Measurements from ENCODE around the gene NPAT. TPM values are rescaled to one million over a fixed set of nuclear protein-coding genes. Genes with fewer than 3 reads are reported as not detected.

Gene NPAT
- polyA plus RNA-seq, 6 donors from 2014 or later, result 12.7 to 37.5 (median 30.2) TPM

DNA sequence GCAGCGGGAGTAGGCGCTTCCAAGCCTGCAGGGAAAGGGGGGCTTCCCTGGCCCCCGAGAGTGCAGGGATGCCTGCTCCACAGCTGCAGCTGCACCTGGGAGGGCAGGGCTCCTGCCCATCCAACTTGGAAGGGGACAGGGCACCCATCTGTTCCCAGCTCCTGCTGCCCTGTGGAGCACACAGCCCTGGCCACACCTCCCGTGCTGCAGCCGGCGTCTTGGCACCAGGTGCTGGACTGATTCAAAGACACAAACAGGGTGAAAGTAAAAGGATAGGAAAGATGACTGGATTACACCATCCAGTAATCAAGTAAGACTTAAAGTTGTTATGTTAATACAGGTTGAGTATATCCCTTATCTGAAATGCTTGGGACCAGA lies 14.8 kb downstream of the NPAT start:
- no peak for DNase-seq
- peaks cover 43 to 55% of the 10 kb centered on the region in 2 donors for H3K36me3 Mint-ChIP-seq
- peaks cover 13 to 50% (median 49%) of the 10 kb centered on the region in 3 donors for H3K4me1 Mint-ChIP-seq
- H3K27me3 Mint-ChIP-seq, result no peaks in the 10 kb centered on the region
- H3K4me3 Mint-ChIP-seq, result no peak overlapping the region
- H3K9me3 Mint-ChIP-seq, result peaks cover 8 to 40% (median 27%) of the 10 kb centered on the region in 7 donors
- ATAC-seq (ENCODE audit: low read depth in 2 of 2), result no peak
- peak overlapping the region in 1 of 6 donors; percentile 65 for H3K27ac Mint-ChIP-seq

DNA sequence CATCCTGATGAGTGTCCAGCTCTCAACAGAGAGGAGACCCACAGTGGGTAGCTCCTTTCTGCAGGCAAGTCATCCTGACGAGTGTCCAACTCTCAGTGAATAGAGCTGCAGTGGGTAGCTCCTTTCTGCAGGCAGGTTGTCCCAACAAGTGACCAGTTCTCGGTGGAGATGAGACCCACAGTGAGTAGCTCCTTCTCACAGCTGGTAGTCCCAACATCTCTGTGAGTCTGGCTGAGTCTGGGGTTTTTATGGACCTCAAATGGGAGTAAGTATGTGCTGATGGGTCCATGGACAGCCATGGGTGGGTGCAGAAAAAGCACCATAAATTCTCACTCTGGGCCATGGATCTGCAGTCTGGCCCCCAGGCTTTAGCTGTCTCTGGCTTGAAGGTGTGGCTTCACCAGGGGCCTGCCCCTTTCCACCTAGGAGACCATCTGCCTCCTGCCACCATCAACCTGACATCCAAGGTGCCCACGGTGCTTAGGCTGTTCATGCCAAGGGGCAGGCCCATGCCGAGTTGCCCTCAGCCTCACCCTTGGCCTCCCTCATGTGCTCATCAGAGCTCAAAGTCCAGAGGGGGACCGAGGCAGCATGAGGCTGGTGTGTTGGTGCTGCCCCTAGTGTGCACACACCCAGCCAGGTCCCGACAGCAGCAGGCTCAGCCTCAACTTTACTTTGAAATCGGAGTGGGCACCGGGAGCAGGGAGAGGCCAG lies 15.3 kb downstream of the NPAT start:
- no peak overlapping the region for H3K27ac Mint-ChIP-seq
- no peaks in the 10 kb centered on the region for H3K27me3 Mint-ChIP-seq
- peaks cover 8 to 40% (median 27%) of the 10 kb centered on the region in 7 donors for H3K9me3 Mint-ChIP-seq
- no peak for DNase-seq
- H3K4me3 Mint-ChIP-seq, result peak overlapping the region in 1 of 8 donors; percentile 5
- ATAC-seq (ENCODE audit: low read depth in 2 of 2), result no peak
- H3K36me3 Mint-ChIP-seq, result peaks cover 45 to 55% of the 10 kb centered on the region in 2 donors
- peaks cover 13 to 51% (median 45%) of the 10 kb centered on the region in 3 donors for H3K4me1 Mint-ChIP-seq

DNA sequence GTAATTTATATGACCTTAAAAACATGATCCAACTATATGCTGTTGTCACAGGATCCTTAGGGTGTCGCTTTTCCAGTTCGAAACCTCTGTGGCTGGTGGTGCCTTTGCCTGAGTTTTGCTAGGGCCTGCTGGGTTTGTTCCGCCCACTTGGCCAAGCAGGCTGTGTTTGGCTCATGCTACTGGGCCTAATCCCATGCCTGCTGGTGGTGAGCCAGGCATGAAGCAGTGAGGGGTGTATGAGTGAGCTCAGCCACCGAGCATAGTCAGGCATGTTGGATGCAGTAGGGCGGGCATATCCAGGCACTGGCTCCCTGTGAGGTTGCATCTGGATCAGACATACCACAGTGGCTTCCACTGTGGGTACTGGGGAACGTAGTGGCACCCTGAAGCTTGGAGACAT lies 16.3 kb downstream of the NPAT start:
- H3K4me1 Mint-ChIP-seq, result peaks cover 13 to 47% (median 37%) of the 10 kb centered on the region in 3 donors
- DNase-seq (no peak), ATAC-seq (ENCODE audit: low read depth in 2 of 2) (no peak)
- H3K36me3 Mint-ChIP-seq, result peaks cover 45 to 55% of the 10 kb centered on the region in 2 donors
- H3K4me3 Mint-ChIP-seq, result no peak overlapping the region
- no peaks in the 10 kb centered on the region for H3K27me3 Mint-ChIP-seq
- H3K27ac Mint-ChIP-seq, result peak overlapping the region in 2 of 6 donors; percentile 70 to 82
- H3K9me3 Mint-ChIP-seq, result peaks cover 8 to 40% (median 27%) of the 10 kb centered on the region in 7 donors

DNA sequence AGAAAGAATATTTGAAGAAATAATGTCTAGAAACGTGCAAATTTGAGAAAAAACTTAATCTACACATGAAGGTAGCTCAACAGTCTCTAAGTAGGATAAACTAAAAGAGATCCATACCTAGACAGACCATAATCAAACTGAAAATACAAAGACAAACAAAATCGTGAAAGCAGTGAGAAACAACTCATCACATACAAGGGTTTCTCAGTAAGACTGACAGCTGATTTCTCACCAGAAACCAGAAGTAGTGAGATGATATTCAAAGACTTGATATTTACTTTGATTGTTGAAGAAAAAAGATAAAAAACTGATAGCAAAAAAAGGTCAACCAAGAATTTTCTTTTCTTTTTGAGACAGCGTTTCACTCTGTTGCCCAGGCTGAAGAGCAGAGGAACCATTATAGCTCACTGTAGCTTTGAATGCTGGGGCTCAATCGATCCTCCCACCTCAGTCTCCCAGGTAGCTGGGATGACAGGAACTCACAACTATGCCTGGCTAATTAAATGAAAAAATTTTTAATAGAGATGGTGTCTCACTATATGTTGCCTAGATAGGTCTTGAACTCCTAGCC lies 17.4 kb downstream of the NPAT start:
- H3K36me3 Mint-ChIP-seq, result peaks cover 37 to 46% of the 10 kb centered on the region in 2 donors
- H3K4me1 Mint-ChIP-seq, result peaks cover 23 to 54% (median 36%) of the 10 kb centered on the region in 3 donors
- H3K4me3 Mint-ChIP-seq, result peak overlapping the region in 1 of 8 donors; percentile 52
- peak overlapping the region in 3 of 6 donors; percentile 59 to 67 (median 59) for H3K27ac Mint-ChIP-seq
- no peak for ATAC-seq (ENCODE audit: low read depth in 2 of 2)
- peaks cover 8 to 38% (median 27%) of the 10 kb centered on the region in 7 donors for H3K9me3 Mint-ChIP-seq
- DNase-seq, result no peak
- H3K27me3 Mint-ChIP-seq, result no peaks in the 10 kb centered on the region

DNA sequence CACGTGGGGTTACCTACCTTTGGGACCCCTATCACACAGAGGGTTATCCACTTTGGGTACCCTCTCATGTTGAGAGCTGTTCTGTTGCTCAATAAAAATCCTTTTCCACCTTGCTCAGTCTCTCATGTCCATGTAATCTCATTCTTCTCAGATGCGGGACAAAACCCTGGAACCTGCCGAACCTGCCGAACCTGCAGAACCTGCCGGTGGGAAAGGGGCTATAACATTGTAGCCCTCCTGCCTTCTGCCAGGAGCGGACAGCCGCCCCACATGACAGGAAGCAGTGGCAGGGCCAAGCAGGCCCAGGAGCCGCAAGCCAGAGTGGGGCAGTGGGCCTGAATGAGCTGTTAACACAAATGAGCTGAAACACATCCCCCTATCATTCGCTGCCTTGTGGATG lies 18.1 kb downstream of the NPAT start:
- Mint-ChIP-seq H3K4me3 (no peak overlapping the region), H3K9me3 (peaks cover 8 to 38% (median 27%) of the 10 kb centered on the region in 7 donors), H3K36me3 (peaks cover 33 to 42% of the 10 kb centered on the region in 2 donors), H3K4me1 (peaks cover 28 to 57% (median 36%) of the 10 kb centered on the region in 3 donors), H3K27ac (peak overlapping the region in 1 of 6 donors; percentile 59), H3K27me3 (no peaks in the 10 kb centered on the region)
- ATAC-seq (ENCODE audit: low read depth in 2 of 2) (no peak), DNase-seq (no peak)

DNA sequence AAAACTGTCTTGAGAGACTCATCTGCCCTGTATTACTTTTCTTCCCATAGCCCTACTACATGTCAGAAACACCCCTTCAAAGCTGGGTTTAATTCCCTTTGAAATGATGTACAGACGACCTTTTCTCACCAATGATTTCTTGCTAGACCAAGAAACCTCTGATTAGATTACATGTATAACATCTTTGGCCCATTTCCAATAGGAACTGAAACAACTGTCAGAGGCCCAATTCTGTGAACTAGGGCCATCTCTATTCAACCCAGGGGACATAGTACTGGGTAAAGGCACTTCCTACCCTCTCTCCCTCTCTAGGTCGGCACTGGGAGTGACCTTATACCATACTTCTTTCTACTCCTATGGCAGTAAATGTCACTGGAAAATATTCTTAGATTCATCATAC lies 19.4 kb downstream of the NPAT start:
- ATAC-seq (ENCODE audit: low read depth in 2 of 2), result peak in 1 of 2 donors; percentile 14
- Mint-ChIP-seq H3K4me1 (peaks cover 29 to 62% (median 41%) of the 10 kb centered on the region in 3 donors), H3K4me3 (peak overlapping the region in 2 of 8 donors; percentile 13 to 68), H3K27ac (peak overlapping the region in 3 of 6 donors; percentile 27 to 53 (median 42)), H3K9me3 (peaks cover 8 to 38% (median 25%) of the 10 kb centered on the region in 7 donors), H3K36me3 (peaks cover 27 to 45% of the 10 kb centered on the region in 2 donors), H3K27me3 (no peaks in the 10 kb centered on the region)
- no peak for DNase-seq

DNA sequence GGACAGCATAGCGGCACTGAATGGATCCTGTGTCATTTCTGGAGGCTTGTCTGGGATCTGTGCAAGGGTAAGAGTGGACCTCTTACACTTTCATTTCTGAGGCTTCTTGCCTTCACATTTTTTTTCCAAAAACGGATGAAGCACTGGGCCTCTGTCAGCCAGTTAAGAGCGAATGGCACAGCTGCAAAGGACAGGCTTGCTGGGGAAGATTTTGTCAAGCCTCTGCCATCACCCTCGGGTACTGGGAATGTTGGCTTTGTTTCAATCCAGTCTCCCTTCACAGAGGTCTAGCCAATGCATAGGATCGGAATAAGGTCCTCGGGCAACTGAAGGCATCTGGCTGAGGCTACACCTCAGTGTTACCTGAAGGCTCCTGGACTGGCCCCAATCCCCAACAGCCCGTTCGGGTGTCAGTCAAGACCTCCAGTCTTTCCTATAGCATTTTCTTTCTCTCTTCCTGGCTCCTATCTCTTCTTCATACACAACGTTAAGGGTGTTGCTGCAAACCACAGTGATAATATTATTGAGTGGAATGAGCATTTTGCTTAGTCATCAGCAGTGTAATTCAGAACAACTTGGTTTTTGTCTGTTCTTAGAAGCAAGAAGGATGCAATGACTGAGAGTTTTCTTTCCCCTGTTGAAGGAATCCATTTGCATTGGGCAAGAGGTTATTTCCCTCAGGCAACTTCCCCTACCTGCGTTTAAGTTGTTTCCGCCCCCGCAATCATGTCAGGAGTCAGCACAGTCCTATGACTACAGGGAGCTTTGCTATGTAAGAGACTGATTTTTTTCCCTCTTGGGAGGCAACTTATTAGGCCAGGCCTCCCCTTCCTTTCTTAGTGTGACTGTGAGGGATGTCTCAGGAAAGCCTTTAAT lies 22.8 kb downstream of the NPAT start:
- ATAC-seq (ENCODE audit: low read depth in 2 of 2) (peak; percentile 94 to 95), DNase-seq (peak; percentile 46)
- H3K27me3 Mint-ChIP-seq, result no peaks in the 10 kb centered on the region
- H3K4me3 Mint-ChIP-seq, result peak overlapping the region in 3 of 8 donors; percentile 0 to 51 (median 33)
- H3K36me3 Mint-ChIP-seq, result peaks cover 24 to 26% of the 10 kb centered on the region in 2 donors
- peaks cover 4 to 22% (median 11%) of the 10 kb centered on the region in 7 donors for H3K9me3 Mint-ChIP-seq
- peak overlapping the region in 5 of 6 donors; percentile 65 to 90 (median 84) for H3K27ac Mint-ChIP-seq
- H3K4me1 Mint-ChIP-seq, result peaks cover 34 to 56% (median 46%) of the 10 kb centered on the region in 3 donors

DNA sequence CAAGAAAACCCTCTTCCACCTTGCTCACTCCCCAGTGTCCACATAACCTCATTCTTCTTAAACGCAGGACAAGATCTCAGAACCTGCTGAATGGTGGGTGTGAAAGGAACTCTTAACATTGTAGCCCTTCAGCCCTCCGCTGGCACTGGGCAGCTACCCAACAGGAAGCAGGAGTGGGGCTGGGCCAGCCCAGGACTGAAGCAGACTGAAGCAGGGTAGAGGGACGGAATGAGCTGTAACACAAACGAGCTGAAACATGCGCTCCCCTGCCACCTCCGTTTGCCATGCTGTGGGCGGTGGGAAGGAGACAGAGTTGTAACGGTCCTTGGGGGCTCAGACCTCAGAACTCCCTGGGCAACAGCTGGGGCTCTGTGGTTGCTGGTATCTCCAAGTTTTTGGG lies 23.6 kb downstream of the NPAT start:
- Mint-ChIP-seq H3K27ac (peak overlapping the region in 1 of 6 donors; percentile 65), H3K4me3 (no peak overlapping the region), H3K9me3 (peaks cover 2 to 13% (median 6%) of the 10 kb centered on the region in 7 donors), H3K27me3 (no peaks in the 10 kb centered on the region), H3K36me3 (peaks cover 17 to 23% of the 10 kb centered on the region in 2 donors), H3K4me1 (peaks cover 33 to 54% (median 44%) of the 10 kb centered on the region in 3 donors)
- DNase-seq (no peak), ATAC-seq (ENCODE audit: low read depth in 2 of 2) (no peak)

DNA sequence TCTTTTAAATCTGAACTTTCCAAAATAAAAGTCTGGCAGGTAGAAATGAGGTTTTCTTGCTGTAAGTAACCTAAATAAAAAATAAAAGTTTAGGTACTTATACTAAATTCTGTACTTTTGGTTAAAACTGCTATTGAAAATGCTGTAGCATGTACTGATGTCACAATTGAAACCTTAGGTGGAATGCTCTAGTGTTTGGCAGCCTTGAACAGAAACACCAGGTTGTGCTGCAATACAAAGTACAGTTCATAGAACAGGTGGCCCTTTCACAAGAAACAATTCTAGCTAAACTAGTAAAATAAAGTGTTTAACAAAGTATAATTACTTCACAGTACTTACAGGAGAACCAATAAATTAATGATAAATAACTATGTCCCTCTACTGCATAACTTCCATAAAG lies 25.1 kb downstream of the NPAT start:
- Mint-ChIP-seq H3K27ac (peak overlapping the region in 3 of 6 donors; percentile 26 to 75 (median 28)), H3K27me3 (no peaks in the 10 kb centered on the region), H3K9me3 (no peaks in the 10 kb centered on the region), H3K4me1 (peaks cover 26 to 40% (median 33%) of the 10 kb centered on the region in 3 donors), H3K36me3 (peaks cover 8 to 11% of the 10 kb centered on the region in 2 donors), H3K4me3 (no peak overlapping the region)
- no peak for ATAC-seq (ENCODE audit: low read depth in 2 of 2)
- DNase-seq, result no peak

DNA sequence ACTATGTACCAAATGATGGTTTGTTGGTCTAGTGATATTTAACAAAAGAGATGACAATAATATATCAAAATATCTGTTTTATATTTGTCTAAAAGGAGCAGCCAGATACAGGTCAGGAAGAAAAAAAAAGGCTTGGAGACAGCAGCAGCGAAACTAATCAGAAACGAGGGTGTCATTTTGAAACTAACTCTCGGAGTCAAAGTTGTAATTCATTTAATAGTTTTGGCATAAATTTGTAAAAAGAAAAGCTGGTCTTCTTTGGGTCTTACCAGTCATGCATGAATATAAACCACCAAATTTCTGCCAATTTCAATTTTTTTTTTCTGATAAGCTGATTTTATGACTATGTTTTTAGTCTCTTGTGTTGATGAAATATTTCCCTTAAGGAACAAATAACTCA lies 25.5 kb downstream of the NPAT start:
- H3K4me1 Mint-ChIP-seq, result peaks cover 26 to 39% (median 33%) of the 10 kb centered on the region in 3 donors

DNA sequence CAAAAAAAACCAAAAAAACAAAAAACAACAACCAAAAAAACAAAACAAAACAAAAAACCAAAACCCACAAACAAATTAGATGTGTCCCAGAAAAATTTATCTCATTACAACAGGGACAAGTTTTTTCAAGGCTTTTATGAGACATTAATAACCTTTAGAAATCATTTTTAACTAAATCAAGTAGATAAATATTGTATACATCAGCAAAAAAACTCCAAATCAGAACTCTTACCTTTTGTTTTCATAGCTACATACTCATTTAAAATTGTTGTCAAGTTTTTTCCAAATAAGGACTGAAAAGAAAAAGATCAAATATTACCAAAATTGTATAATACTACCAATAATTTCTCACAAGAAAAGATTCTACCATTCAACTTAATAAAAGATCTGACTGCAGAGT lies 28.7 kb downstream of the NPAT start:
- peaks cover 5 to 26% of the 10 kb centered on the region in 2 donors for H3K36me3 Mint-ChIP-seq
- no peak overlapping the region for H3K27ac Mint-ChIP-seq
- ATAC-seq (ENCODE audit: low read depth in 2 of 2) (no peak), DNase-seq (no peak)
- H3K9me3 Mint-ChIP-seq, result no peaks in the 10 kb centered on the region
- H3K4me3 Mint-ChIP-seq, result no peak overlapping the region
- no peaks in the 10 kb centered on the region for H3K27me3 Mint-ChIP-seq
- peaks cover 7 to 11% (median 11%) of the 10 kb centered on the region in 3 donors for H3K4me1 Mint-ChIP-seq

More for the DNA sequence above, 25.5 kb downstream of the NPAT start:
- DNase-seq (no peak), ATAC-seq (ENCODE audit: low read depth in 2 of 2) (no peak)
- Mint-ChIP-seq H3K27ac (peak overlapping the region in 1 of 6 donors; percentile 26), H3K27me3 (no peaks in the 10 kb centered on the region), H3K36me3 (peaks cover 8 to 11% of the 10 kb centered on the region in 2 donors), H3K4me3 (no peak overlapping the region), H3K9me3 (no peaks in the 10 kb centered on the region)

DNA sequence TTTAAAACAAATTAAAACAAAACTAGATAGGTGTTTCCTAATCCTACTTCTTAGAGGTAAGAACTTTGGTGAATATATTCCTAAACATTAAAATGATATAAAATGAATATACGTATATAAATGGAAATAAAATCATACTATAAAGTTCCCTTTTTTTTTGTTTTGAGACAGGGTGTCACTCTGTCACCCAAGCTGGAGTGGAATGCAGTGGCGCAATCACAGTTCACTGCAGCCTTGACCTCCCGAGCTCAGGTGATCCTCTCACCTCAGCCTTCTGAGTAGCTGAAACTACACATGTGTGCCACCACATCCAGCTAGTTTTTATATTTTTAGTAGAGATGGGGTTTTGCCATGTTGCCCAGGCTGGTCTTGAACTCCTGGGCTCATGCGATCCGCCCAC lies 44.9 kb downstream of the NPAT start:
- Mint-ChIP-seq H3K27me3 (no peaks in the 10 kb centered on the region), H3K27ac (no peak overlapping the region), H3K36me3 (peaks cover 18 to 25% of the 10 kb centered on the region in 2 donors), H3K4me3 (no peak overlapping the region), H3K9me3 (no peaks in the 10 kb centered on the region), H3K4me1 (peaks cover 10 to 19% (median 13%) of the 10 kb centered on the region in 3 donors)
- ATAC-seq (ENCODE audit: low read depth in 2 of 2) (no peak), DNase-seq (no peak)

DNA sequence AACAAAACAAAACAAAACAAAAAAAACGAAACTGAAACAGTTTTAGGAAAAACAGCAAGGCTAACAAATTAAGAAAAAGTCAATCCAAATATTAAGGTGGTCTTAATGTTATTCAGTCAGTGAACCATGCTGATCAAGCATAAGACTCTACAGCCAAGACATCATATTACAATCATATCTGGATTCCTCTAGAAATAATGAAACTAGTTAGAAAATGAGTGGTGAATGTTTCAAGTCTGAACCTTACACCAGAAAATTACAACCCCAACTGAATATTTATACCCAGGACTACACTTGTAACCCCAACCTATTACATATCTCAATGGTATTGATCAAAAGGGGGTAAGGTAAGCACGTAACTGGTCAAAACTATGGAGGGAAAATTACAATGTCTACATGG lies 52.3 kb downstream of the NPAT start:
- H3K4me3 Mint-ChIP-seq, result no peak overlapping the region
- no peaks in the 10 kb centered on the region for H3K9me3 Mint-ChIP-seq
- peaks cover 24 to 27% of the 10 kb centered on the region in 2 donors for H3K36me3 Mint-ChIP-seq
- H3K27ac Mint-ChIP-seq, result peak overlapping the region in 3 of 6 donors; percentile 26 to 78 (median 72)
- no peaks in the 10 kb centered on the region for H3K27me3 Mint-ChIP-seq
- peaks cover 16 to 24% (median 17%) of the 10 kb centered on the region in 3 donors for H3K4me1 Mint-ChIP-seq
- no peak for ATAC-seq (ENCODE audit: low read depth in 2 of 2)
- DNase-seq, result no peak

All from naive B cell (primary cell).